ENCODE measurements around the gene ETV4.

DNA sequence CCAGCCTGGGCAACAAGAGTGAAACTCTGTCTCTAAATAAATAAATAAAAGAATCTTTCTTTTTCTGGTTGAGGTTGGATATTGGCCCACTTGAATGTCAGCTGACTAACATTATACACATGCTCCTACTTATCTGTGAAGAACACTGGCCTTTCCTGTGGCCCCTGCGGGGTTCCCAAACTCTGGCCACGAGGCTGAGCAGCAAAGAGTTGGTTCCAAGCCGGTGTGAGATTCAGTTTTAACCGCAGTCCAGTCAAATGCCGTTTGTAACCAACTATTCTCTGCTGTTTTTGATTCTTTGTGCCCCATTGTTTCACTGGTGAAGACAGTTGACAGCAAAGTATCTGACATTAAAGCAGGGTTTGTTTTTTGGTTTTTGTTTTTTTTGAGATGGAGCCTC lies 11.2 kb downstream of the ETV4 start:
- TF ChIP-seq, protein P1, sequence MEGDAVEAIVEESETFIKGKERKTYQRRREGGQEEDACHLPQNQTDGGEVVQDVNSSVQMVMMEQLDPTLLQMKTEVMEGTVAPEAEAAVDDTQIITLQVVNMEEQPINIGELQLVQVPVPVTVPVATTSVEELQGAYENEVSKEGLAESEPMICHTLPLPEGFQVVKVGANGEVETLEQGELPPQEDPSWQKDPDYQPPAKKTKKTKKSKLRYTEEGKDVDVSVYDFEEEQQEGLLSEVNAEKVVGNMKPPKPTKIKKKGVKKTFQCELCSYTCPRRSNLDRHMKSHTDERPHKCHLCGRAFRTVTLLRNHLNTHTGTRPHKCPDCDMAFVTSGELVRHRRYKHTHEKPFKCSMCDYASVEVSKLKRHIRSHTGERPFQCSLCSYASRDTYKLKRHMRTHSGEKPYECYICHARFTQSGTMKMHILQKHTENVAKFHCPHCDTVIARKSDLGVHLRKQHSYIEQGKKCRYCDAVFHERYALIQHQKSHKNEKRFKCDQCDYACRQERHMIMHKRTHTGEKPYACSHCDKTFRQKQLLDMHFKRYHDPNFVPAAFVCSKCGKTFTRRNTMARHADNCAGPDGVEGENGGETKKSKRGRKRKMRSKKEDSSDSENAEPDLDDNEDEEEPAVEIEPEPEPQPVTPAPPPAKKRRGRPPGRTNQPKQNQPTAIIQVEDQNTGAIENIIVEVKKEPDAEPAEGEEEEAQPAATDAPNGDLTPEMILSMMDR (IDR thresholded peaks at IDR 0.05; ENCODE audit: insufficient read depth, low read length, poor library complexity, severe bottlenecking), result no peak
- TF ChIP-seq EZH2phosphoT487 (conservative IDR thresholded peaks at IDR 0.05; ENCODE audit: low read length), result no peak

Data from SU-DHL-6 (cell line).